Stimulated activated CD8-positive, alpha-beta memory T cell treated with anti-CD3 and anti-CD28 coated beads, Interleukin-7, amount 100 ng/mL, for 1 hour (primary cell): ENCODE measurements around the gene SPATA20.

Experiments used
- DNase-seq, 2 donors: peaks; one replicate each; pipeline ENCODE4 v3.0.0-alpha.2; 2020; ENCODE audit warnings: low read depth in 2 of 2

Gene SPATA20

GRCh38 chr17:50519141-50519834 is 27.7 kb upstream of the SPATA20 start:
- DNase-seq = no peak

- no peak for DNase-seq
Observed at GRCh38 chr17:50520483-50520882, 26.5 kb upstream of the SPATA20 start.

- DNase-seq = no peak
Observed at GRCh38 chr17:50521514-50521913, 25.5 kb upstream of the SPATA20 start.

GRCh38 chr17:50522766-50523165 is 24.2 kb upstream of the SPATA20 start:
- DNase-seq = no peak

- DNase-seq = no peak
Observed at GRCh38 chr17:50523208-50523607, 23.8 kb upstream of the SPATA20 start.

GRCh38 chr17:50524838-50525237 is 22.1 kb upstream of the SPATA20 start:
- DNase-seq = no peak

GRCh38 chr17:50527155-50527762 is 19.7 kb upstream of the SPATA20 start:
- no peak for DNase-seq

- DNase-seq = no peak
Observed at GRCh38 chr17:50527949-50528474, 19.0 kb upstream of the SPATA20 start.

- no peak for DNase-seq
Observed at GRCh38 chr17:50529849-50530248, 17.1 kb upstream of the SPATA20 start.

- no peak for DNase-seq
Observed at GRCh38 chr17:50531428-50532025, 15.4 kb upstream of the SPATA20 start.

GRCh38 chr17:50532452-50533024 is 14.4 kb upstream of the SPATA20 start, which contains the start of gene EPN3:
Gene EPN3 (plus strand): TSS chr17:50532735. CDS start chr17:50536557, 3,822 bp downstream.
- no peak for DNase-seq

- no peak for DNase-seq
Observed at GRCh38 chr17:50533185-50533584, 13.8 kb upstream of the SPATA20 start.

GRCh38 chr17:50533720-50534148 is 13.2 kb upstream of the SPATA20 start:
- no peak for DNase-seq

GRCh38 chr17:50534222-50534978 is 12.6 kb upstream of the SPATA20 start:
- DNase-seq = no peak

- no peak for DNase-seq
Observed at GRCh38 chr17:50534979-50535326, 12.0 kb upstream of the SPATA20 start.

- DNase-seq = no peak
Observed at GRCh38 chr17:50535407-50535806, 11.6 kb upstream of the SPATA20 start.

- DNase-seq = no peak
Observed at GRCh38 chr17:50536683-50537646, 10.0 kb upstream of the SPATA20 start.

- no peak for DNase-seq
Observed at GRCh38 chr17:50537721-50538548, 9.0 kb upstream of the SPATA20 start.

GRCh38 chr17:50538549-50539410 is 8.2 kb upstream of the SPATA20 start:
- no peak for DNase-seq
